PC-9 (cell line): ENCODE results near the gene CUL1. TPM values are rescaled to one million over a fixed set of nuclear protein-coding genes. Genes with fewer than 3 reads are reported as not detected.

Experiments used
- BruUV-seq: library from RNA; stranded (reverse); fragments of 400-500 nt; replicated peaks from 2 replicates; lab custom pipeline; 2021; lab: Mats Ljungman, UMichigan
- CTCF ChIA-PET: fragments of 300-600 bp; sonication (Branson Sonifier 250); formaldehyde crosslinking; loops from one replicate; lab custom pipeline; 2022; ENCODE audit warnings: antibody characterized with exemption; lab: Charles Lee
- POLR2A ChIA-PET: fragments of 300-600 bp; sonication (Branson Sonifier 250); formaldehyde crosslinking; loops from one replicate; lab custom pipeline; 2022; ENCODE audit warnings: antibody characterized with exemption; ENCODE audit not compliant: unreplicated experiment; lab: Charles Lee
- DNase-seq, 2 experiments: peaks; one replicate each; pipeline versions ENCODE4 v3.0.0 to v3.0.0-alpha.2; 2015 to 2022; ENCODE audit warnings: mixed read lengths in 1 of 2
- H2AFZ ChIP-seq: fragments of 200-600 bp; sonication (generic); 2 replicates; pipeline ENCODE4 v1.8.1; 2017; ENCODE audit warnings: antibody characterized with exemption
- H3F3A ChIP-seq: fragments of 200-600 bp; sonication (generic); 2 replicates; pipeline ENCODE4 v1.8.1; 2017; ENCODE audit warnings: antibody characterized with exemption, mild to moderate bottlenecking, low read depth; ENCODE audit not compliant: insufficient read depth
- H3K27ac ChIP-seq: fragments of 200-600 bp; sonication (generic); 2 replicates; pipeline ENCODE4 v1.6.1; 2016; ENCODE audit warnings: mixed run types
- H3K27me3 ChIP-seq: fragments of 200-600 bp; sonication (generic); 2 replicates; pipeline ENCODE4 v1.6.1; 2016; ENCODE audit warnings: low read depth, mixed run types; ENCODE audit not compliant: insufficient read depth
- H3K36me3 ChIP-seq: fragments of 200-600 bp; sonication (generic); 2 replicates; pipeline ENCODE4 v1.6.1; 2016; ENCODE audit warnings: low read depth, mixed run types
- H3K4me1 ChIP-seq: fragments of 200-600 bp; sonication (generic); replicated peaks from 2 replicates; pipeline ENCODE4 v1.6.1; 2016; ENCODE audit warnings: mixed run types; ENCODE audit not compliant: insufficient read depth
- H3K4me2 ChIP-seq: fragments of 200-600 bp; sonication (generic); 2 replicates; pipeline ENCODE4 v1.6.1; 2017; ENCODE audit warnings: mixed run types
- H3K4me3 ChIP-seq: fragments of 200-600 bp; sonication (generic); 2 replicates; pipeline ENCODE4 v1.6.1; 2016; ENCODE audit warnings: mixed run types
- H3K79me2 ChIP-seq: fragments of 200-600 bp; sonication (generic); 2 replicates; pipeline ENCODE4 v1.6.1; 2017; ENCODE audit warnings: low read depth, mixed run types
- H3K9me2 ChIP-seq: fragments of 200-600 bp; sonication (generic); 2 replicates; pipeline ENCODE4 v1.8.1; 2017; ENCODE audit warnings: mild to moderate bottlenecking; ENCODE audit not compliant: insufficient read depth
- H3K9me3 ChIP-seq: fragments of 200-600 bp; sonication (generic); 2 replicates; pipeline ENCODE4 v1.8.1; 2016; ENCODE audit warnings: low read depth; ENCODE audit not compliant: insufficient read depth
- H4K20me1 ChIP-seq: fragments of 200-600 bp; sonication (generic); 2 replicates; pipeline ENCODE4 v1.8.1; 2017; ENCODE audit not compliant: insufficient read depth
- CTCF ChIP-seq: fragments of 200-600 bp; sonication (generic); conservative IDR thresholded peaks from 2 replicates; pipeline ENCODE4 v1.6.1; 2017; ENCODE audit warnings: mixed run types, antibody characterized with exemption, mild to moderate bottlenecking, moderate library complexity
- EZH2 ChIP-seq: fragments of 200-600 bp; sonication (generic); IDR thresholded peaks from 2 replicates; pipeline ENCODE4 v1.8.0; 2017; ENCODE audit warnings: antibody characterized with exemption, low read depth
- intact Hi-C: fragments of 100-400 bp; cut with micrococcal nuclease; formaldehyde crosslinking; loops from one replicate; pipeline ENCODE4 v1.10.0; 2022; ENCODE audit not compliant: unreplicated experiment
- total RNA-seq: library from RNA; stranded (reverse); gene quantifications from 2 replicates; pipeline ENCODE4 v1.2.3, GENCODE V29; 2021

Gene CUL1
- total RNA-seq, 1 experiment from 2014 or later = 78.3 TPM

- intact Hi-C loops = no loop called here
- BruUV-seq = no TSS peak
- no peak overlapping the region for H3K27ac ChIP-seq
- no peak overlapping the region for H3K4me3 ChIP-seq
- no peak overlapping the region for H2AFZ ChIP-seq
- H4K20me1 ChIP-seq = peaks cover 26% of the 10 kb centered on the region
- H3K27me3 ChIP-seq = no peaks in the 10 kb centered on the region
- no peaks in the 10 kb centered on the region for H3K9me3 ChIP-seq
- H3K36me3 ChIP-seq = peaks cover 39% of the 10 kb centered on the region
- H3K4me1 ChIP-seq = no peaks in the 10 kb centered on the region
- no peaks in the 10 kb centered on the region for H3F3A ChIP-seq
- TF ChIP-seq EZH2 (no peak), CTCF (no peak)
- H3K79me2 ChIP-seq = peaks cover 66% of the 10 kb centered on the region
- ChIA-PET CTCF (no interaction called here), POLR2A (no interaction called here)
- no peak for DNase-seq
- no peaks in the 10 kb centered on the region for H3K9me2 ChIP-seq
- no peak overlapping the region for H3K4me2 ChIP-seq
These were observed 40.2 kb downstream of the CUL1 start for GRCh38 chr7:148738737-148739535.

- ChIA-PET POLR2A (no interaction called here), CTCF (interaction anchor here (0.6 kb wide), 1 partner anchor 93 kb away, joined by 10 read pairs; no protein-coding TSS in a partner anchor)
- Histone ChIP-seq H3K36me3 (peaks cover 9% of the 10 kb centered on the region; the same call in 1 of the 2 replicates), H3K9me2 (no peaks in the 10 kb centered on the region), H2AFZ (no peak overlapping the region), H3K4me1 (no peaks in the 10 kb centered on the region), H3K4me3 (no peak overlapping the region), H4K20me1 (peaks cover 27% of the 10 kb centered on the region), H3K4me2 (no peak overlapping the region), H3K27ac (no peak overlapping the region), H3F3A (peaks cover 7% of the 10 kb centered on the region; the same call in 1 of the 2 replicates), H3K9me3 (no peaks in the 10 kb centered on the region), H3K79me2 (peaks cover 48% of the 10 kb centered on the region), H3K27me3 (no peaks in the 10 kb centered on the region)
- BruUV-seq = no TSS peak
- no peak for DNase-seq
- no peak for TF ChIP-seq EZH2
- no peak for TF ChIP-seq CTCF
- intact Hi-C loops = no loop called here
These were observed 47.4 kb downstream of the CUL1 start for GRCh38 chr7:148746135-148746534.

GRCh38 chr7:148747274-148747673 lies 48.6 kb downstream of the CUL1 start:
- DNase-seq = no peak
- POLR2A ChIA-PET = no interaction called here
- Histone ChIP-seq H3K4me3 (no peak overlapping the region), H3F3A (peaks cover 7% of the 10 kb centered on the region; the same call in 1 of the 2 replicates), H3K4me1 (no peaks in the 10 kb centered on the region), H3K9me3 (no peaks in the 10 kb centered on the region), H4K20me1 (peaks cover 32% of the 10 kb centered on the region), H3K27me3 (no peaks in the 10 kb centered on the region), H3K27ac (no peak overlapping the region), H3K9me2 (no peaks in the 10 kb centered on the region), H2AFZ (no peak overlapping the region), H3K4me2 (no peak overlapping the region), H3K79me2 (peaks cover 48% of the 10 kb centered on the region), H3K36me3 (0 out of 2 replicates have a peak, but pooled peaks cover 9% of the 10 kb centered on the region)
- intact Hi-C loops = no loop called here
- no peak for TF ChIP-seq EZH2
- BruUV-seq = no TSS peak
- CTCF ChIA-PET = interaction anchor here (0.6 kb wide), 1 partner anchor 10 kb away, joined by 3 read pairs; no protein-coding TSS in a partner anchor
